Measurements from ENCODE around the gene DSG1.
"Not testable (repeated sequence)": the region's sequence is repeated elsewhere in the genome, so short reads cannot be mapped to it uniquely, and the experiment has no call there.

The DSG1 gene

DNA sequence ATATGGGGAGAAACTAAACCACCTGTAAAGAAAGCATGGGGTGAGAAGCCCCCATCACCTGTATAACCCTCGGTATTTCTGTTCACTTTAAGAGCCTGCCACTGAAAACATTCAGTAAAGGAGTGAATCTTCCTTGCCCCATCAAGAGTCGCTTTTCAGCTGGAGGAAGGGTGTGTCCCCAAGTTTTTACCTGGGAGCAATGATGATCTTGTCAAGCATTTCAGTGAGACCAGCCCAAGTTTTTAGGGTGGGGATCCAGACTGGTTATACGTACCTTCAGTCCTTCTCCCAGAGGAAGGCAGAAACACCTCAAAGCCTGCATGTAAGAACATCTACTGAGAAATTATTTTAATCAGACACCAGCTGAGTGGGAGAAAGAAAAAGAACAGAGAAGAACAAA is at the start of gene DSG1:
TSS of gene DSG1 (plus strand) at position 301 of the 400 bp plus-strand sequence. CDS start 141 bp downstream, outside the sequence.
- no peak for DNase-seq

DNA sequence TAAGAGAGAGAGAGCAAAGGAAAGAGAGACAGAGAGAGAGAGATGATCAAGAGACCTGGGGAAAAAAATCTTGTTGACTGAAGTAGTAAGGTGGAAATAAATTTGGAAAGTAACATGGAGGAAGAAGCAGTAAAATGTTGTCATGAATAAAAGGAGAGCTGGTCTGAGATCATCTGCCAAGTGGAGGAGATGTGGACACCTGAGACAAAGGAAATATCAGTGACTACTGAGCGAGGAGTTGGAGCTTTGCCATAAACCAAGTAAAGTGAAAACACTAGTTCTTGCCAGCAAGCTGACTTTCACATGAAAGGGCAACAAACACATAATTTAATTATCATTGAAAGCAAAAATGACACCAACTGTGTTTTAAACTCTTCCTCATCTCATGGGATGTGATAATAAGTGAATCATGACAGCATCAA is 49.0 kb upstream of the DSG1 start:
- no peak for DNase-seq

DNA sequence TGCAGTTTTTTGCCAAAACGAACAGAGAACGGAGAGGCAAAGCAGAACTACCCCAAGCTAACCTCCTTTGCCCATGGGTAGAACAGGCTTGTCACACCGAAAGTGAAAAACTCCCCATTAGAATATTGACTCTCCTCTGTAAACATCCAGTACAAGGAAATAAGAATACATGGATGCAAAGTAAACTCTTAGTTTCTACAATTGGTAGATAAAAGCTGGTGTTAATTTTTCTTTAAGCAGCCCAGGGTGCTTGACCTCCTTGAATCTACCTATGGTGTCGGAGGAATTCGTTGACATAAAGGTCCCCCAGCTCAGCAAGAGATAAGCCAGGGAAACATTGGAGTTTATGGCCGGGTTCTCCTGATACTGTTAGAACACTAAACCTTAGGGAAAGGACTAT is 48.4 kb upstream of the DSG1 start:
- no peak for DNase-seq

DNA sequence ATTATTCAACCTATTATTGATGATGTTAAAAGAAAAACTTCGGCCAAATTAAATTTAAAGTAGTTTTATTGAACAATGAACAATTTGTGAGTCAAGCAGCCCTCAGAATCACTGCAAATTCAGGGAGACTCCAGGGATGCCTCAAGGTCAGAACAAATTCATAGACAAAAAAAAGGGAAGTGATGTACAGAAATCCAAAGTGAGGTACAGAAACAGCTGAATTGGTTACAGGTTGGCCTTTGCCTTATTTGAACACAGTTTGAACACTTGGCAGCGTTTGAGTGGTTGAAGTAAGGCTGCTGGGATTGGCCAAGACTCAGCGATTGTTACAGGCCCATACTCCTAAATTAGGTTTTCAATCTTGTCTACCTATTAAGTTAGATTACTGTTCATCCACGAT is 47.4 kb upstream of the DSG1 start:
- DNase-seq, result no peak

DNA sequence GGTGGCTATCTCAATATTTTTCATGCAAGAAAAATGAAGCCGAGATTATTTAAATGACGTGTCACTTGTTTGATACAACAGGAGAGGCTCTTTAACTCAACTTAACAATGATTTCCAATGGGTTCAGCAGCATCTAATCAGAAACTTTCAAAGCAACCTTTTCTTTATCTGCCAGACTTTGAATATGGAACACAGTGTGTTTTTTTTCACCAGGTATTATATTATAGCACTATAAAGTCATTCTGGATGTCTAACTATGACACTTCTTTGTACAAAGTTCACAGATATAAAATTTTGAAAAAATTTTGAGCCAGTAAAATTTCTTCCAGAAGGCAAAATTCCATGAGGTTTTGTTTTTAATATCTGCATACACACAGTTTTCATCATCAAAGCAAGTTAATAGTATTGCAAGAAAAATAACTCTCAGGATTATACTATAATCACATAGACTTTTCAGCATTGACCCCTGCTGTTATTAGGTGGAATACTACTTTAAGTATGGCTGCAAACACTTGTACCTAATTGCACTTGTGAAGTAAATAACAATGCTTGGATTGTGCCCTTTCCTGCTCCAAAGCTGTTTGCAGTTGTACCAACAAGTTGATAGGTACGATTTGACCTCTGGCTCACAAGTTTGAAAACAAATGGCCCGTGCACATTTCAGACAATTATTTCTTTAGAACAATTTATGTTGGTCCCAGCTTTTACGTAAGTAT is 44.0 kb upstream of the DSG1 start:
- DNase-seq, result no peak

DNA sequence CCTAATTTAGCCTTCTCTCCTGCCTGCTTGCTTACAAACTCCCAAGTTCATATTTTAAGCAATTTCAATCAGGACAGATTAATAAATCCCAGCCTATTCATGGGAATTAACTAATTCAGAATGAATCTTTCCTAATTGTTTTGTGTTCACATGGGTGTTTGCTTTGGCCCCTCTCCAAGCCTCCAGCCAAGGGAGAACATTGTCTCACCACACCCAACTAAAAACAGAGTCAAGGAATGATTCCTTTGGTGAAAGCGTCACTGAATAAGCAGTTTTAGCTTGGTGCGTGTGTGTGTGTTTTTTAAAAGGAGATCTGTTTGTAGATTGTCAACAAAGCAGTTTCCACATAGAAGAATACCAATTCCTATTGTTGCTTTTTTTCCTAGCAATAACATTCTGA is 43.0 kb upstream of the DSG1 start:
- DNase-seq, result no peak

DNA sequence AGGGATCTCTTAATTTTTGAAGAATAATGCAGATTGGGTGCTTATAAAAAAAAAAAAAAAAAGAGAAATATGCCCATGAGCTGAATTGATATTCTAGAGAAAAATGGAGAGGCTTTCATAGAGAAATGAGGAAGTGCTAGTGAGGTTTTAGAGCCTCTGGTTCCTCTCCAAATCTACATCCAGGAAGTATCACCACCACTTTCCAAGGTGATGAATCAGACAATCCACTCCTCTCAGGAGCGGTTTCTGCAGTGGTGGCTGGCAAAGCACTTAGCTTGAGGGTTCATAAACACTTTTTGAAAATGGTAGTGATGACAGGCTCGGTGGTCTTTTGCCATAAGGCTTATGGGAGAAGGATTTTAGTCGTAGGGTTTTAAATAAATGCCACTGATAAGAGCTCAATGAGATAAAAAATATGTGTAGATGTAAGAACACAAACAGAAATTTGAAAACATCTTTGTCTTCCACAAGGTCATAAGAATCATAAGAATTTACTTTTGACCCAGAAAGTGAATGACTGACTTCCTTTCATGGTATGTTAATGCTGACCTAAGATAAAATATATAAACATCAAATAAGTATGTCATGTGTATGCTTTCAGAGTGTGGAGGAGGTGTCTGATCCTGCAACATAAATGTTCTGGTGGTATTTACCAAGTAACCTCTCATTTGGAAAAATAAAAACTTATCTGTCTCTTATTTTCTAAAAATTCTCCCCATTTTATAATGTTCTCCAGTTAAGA is 42.1 kb upstream of the DSG1 start:
- no peak for DNase-seq

DNA sequence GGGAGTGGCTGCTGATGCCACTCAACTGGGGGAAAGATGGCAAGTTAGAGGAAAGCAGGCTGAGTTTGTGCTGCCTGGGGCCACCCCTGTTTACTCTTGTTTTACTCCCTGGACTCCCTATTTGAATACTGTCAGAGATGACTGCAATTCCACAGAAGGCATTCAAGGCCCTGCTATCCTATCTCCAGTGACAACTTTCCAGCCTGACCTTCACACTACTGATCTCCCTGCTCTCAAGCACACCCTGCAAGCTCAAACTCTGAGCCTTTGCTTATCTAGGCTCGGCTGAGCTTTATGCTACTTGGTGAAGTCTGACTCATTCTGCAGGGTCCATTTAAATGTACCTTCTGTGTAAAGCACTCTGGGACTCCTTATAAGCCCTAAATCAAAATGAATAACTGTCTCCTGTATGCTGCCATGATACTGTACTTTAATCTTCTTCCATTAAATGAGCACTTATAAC is 39.3 kb upstream of the DSG1 start:
- no peak for DNase-seq

DNA sequence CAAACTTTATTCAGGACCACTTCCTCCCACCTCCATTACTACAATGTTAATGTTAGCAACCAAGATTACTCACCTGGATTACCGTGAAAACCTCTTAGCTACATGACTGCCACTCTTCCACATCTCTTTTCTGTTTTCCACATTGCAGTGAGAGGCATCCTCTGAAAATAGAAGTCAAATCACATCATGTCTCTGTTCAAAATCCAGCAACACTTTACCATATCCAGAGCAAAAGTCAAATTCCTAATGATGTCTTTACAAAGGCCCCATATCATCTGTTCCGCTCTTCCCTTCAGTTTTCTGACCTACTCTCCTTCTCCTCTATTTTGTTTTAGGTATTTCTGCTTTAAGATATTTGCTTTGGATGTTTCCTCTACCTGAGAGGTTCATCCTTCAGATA is 37.5 kb upstream of the DSG1 start:
- no peak for DNase-seq

DNA sequence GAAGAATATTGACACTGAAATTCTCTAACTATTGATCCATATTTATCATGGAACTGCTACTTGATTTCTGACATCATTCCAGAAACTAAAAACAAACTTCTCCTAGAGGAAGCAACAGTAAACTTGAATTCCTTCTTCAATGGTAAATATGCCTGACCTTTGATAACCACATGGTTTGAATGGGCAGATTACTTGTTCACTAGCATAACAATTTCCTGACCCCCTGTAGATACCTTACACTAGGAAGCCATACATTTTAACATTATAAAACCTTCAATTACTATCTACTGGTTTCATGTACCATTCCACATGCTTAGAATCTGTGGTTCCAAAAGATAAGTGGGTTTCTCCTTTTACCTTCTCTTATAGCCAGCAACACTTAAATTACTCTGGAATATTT is 36.5 kb upstream of the DSG1 start:
- no peak for DNase-seq

DNA sequence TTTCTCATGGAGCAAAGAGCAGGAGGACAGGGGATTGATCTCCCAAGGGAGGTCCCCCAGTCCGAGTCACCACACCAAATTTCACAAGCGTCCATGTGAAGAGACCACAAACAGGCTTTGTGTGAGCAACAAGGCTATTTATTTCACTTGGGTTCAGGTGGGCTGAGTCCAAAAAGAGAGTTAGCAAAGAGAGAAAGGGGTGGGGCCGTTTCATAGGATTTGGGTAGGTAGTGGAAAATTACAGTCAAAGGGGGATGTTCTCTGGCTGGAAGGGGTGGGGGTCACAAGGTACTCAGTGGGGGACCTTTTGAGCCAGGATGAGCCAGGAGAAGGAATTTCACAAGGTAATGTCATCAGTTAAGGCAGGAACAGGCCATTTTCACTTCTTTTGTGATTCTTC is 28.5 kb upstream of the DSG1 start:
- DNase-seq, result not testable (repeated sequence)

DNA sequence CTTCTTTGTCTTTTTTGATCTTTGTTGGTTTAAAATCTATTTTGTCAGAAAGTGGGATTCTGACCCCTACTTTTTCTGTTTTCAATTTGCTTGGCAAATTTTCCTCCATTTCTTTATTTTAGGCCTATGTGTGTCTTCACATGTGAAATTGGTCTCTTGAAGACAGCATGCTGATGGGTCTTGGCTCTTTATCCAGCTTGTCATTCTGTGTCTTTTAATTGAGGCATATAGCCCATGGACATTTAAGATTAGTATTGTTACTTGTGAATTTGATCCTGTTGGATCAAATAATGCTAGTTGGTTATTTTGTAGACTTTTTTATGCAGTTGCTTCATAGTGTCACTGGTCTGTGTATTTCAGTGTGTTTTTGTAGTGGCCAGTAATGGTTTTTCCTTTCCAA is 26.3 kb upstream of the DSG1 start:
- no peak for DNase-seq

DNA sequence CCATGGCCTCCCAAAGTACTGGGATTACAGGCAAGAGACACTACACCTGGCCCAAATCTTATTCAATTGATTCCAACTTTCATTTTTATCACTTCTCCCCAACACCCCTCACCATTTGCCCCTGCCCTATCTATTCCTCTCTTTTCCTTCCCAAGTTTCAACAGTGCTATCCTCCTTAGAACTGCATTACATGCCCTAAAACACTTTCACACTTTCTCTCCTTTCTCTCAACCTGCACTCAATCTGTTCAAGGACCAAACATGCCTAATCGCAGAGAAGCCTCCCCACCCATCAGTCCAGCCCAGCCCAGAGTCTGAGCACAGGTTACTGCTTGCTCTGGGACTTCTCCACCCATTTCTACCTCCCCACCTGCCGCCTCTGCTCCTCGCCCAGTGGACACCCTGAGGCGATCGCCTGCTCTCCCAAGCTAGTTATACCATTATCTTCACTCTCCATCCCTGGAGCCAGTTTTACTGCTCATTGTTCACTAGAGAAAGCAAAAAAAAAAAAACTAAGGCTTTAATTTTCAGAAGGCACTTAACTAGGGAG is 23.7 kb upstream of the DSG1 start:
- DNase-seq, result no peak

DNA sequence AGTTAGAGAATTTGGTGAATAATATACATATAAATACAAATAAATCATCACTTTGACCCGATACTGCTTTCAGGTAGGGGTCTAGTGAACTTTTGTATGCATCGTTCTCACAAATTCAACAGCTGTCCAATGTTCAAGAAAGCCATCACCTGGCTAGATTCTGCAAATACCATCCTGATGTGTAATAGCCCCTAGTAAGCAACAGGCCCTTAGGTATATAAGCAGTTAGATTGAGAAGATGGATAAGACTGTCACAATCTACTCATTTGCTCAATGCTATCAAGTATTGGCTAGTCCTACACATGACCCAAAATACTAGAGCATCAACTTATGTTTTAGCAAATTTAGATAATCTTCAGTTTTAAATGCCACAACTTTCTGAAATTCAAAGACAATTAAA is 20.7 kb upstream of the DSG1 start:
- DNase-seq, result no peak

DNA sequence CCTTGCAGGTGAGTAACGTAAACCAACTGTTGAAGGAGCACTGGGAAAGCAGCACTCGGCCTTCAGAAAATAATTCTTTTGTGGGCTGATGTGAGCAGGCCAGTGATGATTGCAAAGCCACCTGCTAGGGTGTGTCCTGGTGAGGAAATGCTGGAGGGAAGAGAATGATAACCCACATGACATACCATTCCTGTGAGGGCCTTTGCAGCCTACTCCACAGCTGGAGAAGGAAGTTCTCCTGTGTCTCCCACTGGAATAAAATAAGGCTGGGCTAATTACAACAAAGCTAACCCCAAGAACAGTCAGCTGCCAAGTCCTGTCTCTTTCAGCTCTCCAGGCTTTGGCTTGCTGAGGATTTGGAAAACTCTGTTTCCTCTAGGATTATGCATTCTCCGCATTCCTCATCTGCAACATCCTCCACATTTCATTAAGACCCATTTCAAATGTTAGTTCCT is 16.7 kb upstream of the DSG1 start:
- DNase-seq, result no peak

DNA sequence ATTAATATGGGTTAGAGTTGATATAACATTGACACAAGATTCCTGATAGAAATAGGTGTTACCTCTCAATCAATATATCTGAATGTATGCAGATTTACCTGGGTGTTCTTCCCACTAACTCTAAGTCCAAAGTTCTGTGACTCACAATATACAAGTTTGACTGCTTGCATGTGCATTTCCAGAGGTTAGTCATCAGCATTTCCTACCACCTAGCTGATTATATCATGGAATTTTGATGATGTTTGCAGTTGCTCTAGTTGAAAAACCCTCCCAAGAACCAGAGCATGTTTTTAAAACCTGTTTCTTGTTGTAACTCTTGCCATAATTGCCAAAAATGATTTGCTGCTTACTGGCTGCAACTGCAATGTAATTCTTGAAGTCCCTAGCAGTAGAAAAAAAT is 15.0 kb upstream of the DSG1 start:
- no peak for DNase-seq

DNA sequence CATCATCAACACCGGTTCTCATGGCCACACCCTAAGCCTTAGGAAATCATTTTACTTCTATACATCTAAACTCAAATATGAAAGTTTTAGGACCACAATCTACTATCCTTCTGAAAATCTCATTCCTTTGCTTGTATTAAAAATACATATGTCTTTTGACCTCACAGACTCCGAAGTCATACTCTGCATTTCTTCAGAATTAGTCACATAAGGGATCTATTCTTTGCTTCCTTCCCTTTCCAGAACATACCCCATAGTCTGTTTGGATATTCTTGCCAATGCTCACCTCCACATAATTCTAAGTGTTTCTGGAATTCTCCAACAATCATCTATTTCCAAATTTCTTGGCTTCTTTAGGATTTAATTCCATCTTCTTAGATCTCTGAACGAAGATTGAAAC is 14.2 kb upstream of the DSG1 start:
- no peak for DNase-seq

DNA sequence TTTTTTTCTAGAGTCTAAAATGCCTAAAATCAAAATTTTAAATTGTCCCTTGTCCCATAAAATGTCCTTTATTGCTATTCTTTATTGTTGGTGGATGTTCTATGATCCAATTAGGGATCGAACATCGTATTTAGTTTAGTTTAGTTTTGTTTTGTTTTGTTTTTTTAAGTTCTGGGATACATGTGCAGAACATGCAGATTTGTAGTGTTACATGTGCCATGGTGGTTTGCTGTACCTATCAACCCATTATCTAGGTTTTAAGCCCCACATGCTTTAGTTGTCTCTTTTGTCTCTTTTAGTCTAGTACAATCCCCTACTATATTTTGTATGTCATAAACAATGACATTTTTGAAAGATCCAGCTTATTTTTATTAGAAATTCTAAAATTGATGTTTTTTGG is 8.8 kb upstream of the DSG1 start:
- no peak for DNase-seq

DNA sequence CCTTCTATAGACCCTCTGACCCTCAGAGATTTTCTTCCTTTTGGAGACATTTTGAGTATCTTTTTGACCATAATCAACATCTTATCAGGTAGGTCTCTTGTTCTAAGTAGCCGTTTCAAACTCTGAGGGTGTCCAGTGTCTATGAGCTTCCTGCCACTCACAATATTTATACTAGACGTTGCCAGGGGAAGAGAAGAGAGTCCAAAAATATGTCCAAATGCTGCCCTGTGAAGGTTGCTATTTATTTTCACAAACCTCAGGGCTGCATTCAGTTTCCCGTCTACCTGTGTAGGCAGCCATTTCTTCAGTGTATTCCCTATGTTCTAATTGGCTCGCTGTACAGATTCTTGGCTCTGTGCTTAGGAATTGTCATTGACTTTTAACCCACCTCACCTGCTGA is 986 bp upstream of the DSG1 start:
- DNase-seq, result no peak

DNA sequence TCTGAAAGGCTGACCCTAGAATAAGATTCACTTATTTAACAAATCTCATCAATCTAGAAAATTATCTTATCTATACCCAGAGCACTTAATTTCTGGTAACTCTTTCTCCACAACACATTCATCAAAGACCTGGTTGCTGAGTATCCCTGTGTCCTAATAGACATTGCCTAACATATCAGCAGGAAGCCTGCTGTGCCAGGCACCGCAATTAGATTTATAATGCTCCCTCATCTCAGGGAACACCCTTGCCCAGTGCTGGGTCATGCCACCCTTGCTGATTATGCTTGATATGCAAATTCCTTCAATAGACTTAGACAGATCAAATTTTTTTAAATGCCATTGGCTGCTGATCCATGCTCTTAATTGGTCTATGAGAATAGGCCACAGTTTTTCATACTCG is 3.8 kb downstream of the DSG1 start:
- DNase-seq, result no peak

DNA sequence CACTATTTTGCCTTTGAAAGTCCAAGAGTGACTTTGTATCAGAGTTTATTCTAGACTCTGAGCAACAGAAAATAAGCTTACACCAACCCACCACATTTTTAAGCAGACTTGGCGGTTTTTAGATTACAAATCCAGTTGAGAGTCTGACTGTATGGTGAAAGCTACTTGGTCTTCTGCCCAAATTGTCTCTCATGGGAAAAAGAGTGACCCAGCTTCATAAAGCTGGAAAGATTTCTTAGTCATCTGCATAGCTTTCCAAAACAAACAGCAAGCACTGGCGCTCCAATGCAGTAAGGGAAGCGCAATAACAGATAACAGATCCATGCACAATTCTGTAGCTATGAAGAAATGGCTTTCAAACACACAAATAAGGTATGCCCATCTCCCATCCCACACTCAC is 7.1 kb downstream of the DSG1 start:
- DNase-seq, result no peak

DNA sequence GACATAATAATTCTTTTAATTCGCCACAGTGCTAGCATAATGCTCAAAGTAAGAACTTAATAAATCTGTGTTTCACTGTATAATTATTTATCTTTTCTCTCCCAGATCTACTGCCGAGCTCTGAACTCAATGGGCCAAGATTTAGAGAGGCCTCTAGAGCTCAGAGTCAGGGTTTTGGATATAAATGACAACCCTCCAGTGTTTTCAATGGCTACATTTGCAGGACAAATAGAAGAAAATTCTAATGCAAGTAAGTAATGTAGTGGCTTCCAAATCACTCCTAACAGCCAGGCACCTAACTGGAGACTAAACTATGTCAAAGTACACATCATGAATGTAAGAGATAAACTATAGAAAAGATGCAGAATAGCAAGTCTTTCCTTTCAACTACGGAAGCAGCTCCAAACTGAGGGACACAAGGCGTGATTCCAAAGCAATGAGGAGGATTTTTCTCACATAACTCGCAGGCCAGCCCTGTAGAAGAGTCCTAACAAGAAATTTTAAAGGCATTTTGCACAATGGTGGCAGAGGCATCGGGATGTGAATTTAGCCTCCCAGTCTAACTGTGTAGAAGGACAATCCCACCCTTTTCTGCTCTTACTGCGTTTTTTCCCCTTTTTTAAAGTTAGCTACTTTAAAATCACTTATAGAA is 12.0 kb downstream of the DSG1 start:
- DNase-seq, result no peak

DNA sequence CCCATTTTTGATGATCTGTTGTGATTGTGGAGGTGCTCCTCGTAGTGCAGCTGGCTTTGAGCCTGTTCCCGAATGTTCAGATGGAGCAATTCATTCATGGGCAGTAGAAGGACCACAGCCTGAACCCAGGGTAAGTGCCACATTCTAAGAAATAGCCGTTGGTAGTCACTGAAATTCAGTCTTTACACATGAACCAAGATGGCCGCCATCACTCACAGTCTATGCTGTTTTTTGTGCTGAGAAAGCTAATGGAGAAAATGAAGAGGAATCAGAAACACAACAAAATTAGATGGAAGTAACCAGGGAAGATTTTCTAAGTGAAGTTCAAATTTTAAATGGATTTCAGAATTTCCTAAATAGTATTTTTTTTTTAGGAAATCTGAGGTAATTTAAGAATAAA is 25.5 kb downstream of the DSG1 start:
- DNase-seq, result no peak

DNA sequence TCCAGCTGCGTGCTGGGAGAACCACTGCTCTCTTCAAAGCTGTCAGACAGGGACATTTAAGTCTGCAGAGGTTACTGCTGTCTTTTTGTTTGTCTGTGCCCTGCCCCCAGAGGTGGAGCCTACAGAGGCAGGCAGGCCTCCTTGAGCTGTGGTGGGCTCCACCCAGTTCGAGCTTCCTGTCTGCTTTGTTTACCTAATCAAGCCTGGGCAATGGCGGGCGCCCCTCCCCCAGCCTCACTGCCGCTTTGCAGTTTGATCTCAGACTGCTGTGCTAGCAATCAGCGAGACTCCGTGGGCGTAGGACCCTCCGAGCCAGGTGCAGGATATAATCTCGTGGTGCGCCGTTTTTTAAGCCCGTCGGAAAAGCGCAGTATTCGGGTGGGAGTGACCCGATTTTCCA is 35.4 kb downstream of the DSG1 start:
- not testable (repeated sequence) for DNase-seq
